Endometrial microvascular endothelial cells (primary cell): ENCODE results near the gene ZNHIT1. TPM values are rescaled to one million over a fixed set of nuclear protein-coding genes. Genes with fewer than 3 reads are reported as not detected.
"Not testable (repeated sequence)": the region's sequence is repeated elsewhere in the genome, so short reads cannot be mapped to it uniquely, and the experiment has no call there.

Source experiments
- in situ Hi-C: cut with HindIII; loops from 2 replicates; pipeline ENCODE4 v1.10.0; 2017; ENCODE audit warnings: low sequenced_read_pairs, low pct_unique_long_range_greater_than_20kb; ENCODE audit errors: inconsistent ontology term
- total RNA-seq: library from RNA; depleted of rRNA; stranded (reverse); fragments of >200 nt; gene quantifications from one replicate; pipeline ENCODE4 v1.2.3, GENCODE V29; 2015; ENCODE audit errors: inconsistent ontology term

The ZNHIT1 gene
- total RNA-seq, 1 donor from 2014 or later = 185 TPM

GRCh38 chr7:101185258-101185839 is 32.6 kb upstream of the ZNHIT1 start:
- in situ Hi-C loops = no loop called here

GRCh38 chr7:101186194-101186593 is 31.8 kb upstream of the ZNHIT1 start:
- in situ Hi-C loops = no loop called here

- in situ Hi-C loops = no loop called here
Measured at GRCh38 chr7:101186844-101187428, 31.0 kb upstream of the ZNHIT1 start.

GRCh38 chr7:101189109-101189508 is 28.9 kb upstream of the ZNHIT1 start:
- in situ Hi-C loops = no loop called here

- in situ Hi-C loops = no loop called here
Measured at GRCh38 chr7:101195884-101196283, 22.1 kb upstream of the ZNHIT1 start.

DNA sequence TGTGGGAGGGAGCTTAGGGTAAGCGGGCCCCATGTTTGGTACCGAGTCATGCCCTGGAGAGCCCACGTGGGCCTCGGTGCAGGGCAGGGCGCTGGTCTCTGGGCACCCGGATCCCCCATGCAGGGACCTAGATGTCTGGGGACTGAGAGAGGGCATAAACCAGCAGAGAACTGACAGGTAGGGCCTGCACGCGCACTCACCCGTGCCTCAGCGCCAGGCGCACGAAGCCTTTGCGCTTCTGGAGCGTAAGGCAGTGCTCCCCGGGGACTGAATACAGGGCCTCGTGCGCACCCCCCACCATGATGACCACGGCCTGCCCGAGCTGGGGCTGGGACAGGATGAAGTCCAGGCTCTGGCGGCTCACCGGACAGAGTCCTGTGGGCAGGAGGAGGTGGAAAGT is 20.0 kb upstream of the ZNHIT1 start:
- in situ Hi-C loops = no loop called here

DNA sequence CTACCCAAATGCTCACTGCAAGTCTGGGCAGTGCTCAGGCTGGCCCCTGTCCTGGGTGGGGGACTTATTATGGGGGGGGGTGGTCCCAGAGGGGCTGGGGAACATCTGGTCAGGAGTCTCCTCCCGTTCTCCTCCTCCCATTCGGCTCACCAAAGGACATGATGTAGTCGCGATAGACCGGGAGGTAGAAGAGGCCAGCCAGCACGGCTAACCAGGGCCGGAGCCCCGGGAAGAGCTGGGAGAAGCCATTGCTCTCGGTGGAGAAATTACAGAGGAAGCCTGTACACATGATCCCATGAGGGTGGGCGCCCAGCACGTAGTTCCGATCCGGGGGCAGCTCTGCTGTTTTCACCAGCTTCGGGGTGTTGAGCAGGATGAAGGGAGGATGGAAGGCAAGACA is 19.5 kb upstream of the ZNHIT1 start:
- in situ Hi-C loops = no loop called here

GRCh38 chr7:101199522-101199921 is 18.4 kb upstream of the ZNHIT1 start:
- in situ Hi-C loops = not testable (repeated sequence)

GRCh38 chr7:101200504-101200861 is 17.5 kb upstream of the ZNHIT1 start:
- in situ Hi-C loops = no loop called here

DNA sequence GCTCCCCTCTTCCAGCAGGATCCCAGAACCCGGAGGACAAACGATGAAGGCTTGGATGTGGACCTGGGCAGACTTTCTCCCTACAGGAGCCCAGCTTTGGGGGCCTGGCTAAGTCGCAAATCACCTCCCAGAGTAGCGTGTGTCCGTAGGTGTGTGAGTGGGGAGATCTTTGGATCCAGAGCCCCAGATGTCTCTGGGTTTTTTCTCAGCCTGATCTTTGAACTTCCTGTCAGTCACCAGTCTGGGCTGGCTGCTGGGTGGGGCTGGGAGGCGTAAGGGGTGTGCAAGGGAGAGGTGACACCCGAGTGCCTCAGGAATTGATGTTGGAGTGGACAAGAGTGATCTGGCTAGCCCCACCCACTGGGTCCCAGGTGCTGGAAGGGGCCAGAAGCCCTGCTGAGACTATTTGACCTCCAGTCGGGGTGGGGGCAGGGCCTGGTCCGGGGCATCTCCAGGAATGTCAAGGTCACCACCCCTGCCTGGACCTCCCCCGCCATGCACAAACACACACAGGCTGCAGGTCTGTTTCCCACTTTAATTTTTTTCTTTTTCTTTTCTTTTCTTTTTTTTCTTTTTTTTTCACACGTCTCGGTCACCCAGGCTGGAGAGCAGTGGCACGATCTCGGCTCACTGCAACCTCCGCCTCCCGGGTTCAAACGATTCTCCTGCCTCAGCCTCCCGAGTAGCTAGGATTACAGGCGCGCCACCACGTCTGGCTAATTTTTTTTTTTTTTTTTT is 16.9 kb upstream of the ZNHIT1 start, which contains the start of gene MOGAT3:
Gene MOGAT3, minus strand, starts transcription at position 175 of the 738 bp plus-strand sequence. CDS start 182 bp downstream, outside the sequence.
- in situ Hi-C loops = no loop called here

- in situ Hi-C loops = no loop called here
Measured at GRCh38 chr7:101201695-101202602, 16.0 kb upstream of the ZNHIT1 start.

DNA sequence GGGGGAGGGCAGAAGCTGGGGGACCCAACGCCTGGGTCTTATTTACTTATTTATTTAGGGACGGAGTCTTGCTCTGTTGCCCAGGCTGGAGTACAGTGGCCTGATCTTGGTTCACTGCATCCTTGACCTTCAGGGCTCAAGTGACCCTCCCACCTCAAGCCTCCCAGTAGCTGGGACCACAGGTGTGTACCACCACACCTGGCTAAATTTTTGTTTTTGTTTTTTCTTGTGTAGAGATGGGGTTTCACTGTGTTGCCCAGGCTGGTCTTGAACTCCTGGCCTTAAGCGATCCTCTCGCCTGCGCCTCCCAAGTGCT is 15.4 kb upstream of the ZNHIT1 start:
- in situ Hi-C loops = no loop called here

DNA sequence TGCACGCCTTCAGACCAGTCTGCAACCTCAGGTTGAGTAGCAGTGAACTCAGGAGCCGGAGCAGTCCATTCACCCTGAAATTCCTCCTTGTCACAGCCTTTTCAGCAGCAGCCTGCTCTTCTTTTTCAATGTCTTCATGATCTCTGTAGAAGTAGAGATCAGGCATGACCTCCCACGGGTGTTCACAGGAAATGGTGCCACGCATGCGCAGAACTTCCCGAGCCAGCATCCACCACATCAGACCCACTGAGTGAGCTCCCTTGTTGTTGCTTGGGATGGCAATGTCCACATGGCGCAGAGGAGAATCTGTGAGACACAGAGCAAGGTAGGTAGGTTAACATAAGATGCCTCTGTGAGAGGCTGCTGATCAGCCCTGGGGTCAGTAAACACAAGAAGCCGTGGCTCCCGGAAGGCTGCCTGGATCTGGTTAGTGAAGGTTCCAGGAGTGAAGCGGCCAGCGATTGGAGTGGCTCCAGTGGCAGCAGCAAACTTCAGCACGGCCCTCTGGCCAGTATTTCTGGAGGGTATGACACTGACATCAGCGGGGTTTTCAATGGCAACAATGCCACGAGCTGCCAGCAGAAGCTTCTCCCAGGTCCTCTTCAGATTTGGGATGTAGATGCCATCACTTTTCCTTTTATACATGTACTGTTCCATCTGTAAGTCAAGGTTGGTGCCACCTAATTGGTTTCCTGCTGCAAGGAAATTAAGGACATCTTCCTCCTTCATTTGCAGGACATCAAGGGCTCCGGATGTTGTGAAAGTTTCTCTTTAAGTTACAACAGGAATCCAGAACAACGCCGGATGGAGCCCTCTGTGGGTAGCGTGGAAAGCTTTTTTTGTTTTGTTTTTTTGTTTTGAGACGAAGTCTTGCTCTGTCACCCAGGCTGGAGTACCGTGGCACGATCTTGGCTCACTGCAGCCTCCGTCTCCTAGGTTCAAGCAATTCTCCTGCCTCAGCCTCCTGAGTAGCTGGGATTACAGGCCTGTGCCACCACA is 13.9 kb upstream of the ZNHIT1 start:
- in situ Hi-C loops = not testable (repeated sequence)

DNA sequence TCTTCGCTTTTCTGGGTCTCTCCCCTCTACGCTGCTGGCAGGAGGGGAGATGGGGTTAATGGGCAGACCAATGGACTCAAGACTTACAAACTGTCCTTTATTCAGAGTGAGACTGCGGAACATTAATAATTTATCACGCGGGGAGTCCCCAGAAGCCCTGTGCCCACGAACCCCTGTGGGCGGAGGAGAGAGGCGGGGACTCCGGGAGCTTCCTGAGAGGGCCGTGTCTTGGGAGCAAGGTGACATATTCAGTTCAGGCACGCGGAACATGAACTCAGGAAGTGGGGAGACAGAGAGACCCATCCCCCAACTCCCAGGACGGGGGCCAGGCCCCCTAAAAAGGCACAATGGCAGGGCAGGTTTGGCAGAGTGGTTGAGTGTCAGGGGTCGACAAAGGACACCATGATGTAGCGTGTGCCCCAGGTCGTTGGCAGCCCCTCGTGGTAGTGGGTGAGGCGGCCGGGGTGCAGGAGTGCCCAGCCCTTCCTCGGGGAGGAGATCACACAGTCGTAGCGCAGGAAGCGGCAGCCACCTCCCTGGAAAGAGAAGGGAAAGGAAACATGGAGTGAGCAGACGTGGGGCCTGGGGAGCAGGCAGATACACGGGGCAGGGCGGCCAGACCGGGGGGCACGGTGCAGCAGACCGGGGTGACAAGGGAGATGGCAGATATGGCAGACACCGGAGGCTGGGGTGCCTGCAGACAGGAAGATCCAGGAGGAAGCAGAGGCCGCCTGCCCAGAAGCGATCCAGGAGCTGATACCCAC is 11.9 kb upstream of the ZNHIT1 start:
- in situ Hi-C loops = no loop called here

GRCh38 chr7:101206665-101207042 is 11.3 kb upstream of the ZNHIT1 start:
- in situ Hi-C loops = no loop called here

- in situ Hi-C loops = no loop called here
Measured at GRCh38 chr7:101207459-101207858, 10.5 kb upstream of the ZNHIT1 start.

DNA sequence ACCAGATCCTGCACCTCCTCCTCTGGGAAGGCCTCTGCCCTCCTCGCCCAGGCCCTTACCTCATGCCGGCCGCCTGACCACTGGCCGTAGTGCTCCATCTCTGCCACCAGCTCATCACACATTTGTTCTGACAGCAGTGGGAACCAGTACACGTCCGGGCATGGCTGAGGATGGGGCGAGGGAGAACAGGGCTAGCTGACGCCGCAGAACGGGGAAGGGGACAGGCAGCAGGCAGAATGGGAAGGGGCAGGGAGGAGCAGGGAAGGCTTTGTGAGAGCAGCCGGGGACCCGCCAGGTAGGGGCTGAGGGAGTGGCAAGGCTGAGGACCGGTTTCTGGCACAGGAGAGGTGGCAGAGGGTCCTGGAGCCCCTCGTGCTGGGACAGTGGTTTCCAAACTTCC is 9.2 kb upstream of the ZNHIT1 start:
- in situ Hi-C loops = no loop called here

DNA sequence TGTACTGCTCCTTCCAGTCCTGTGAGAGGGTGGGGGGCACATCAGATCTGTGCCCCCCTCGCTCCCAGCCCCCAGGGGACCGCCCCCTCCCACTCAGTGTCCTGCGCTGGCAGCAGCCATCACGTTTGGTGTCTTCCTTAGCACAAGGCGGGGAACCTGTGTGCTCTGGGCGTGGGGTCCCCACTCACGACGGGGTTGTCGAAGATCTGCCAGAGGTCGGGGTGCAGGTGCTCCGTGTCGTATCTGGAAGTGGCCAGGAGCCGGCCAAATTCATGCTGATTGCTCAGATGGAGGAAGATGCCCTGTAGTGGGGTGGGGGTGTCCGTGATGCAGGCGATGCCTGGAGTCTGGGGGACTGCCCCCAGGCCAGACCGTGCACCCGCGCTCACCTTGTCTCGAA is 7.8 kb upstream of the ZNHIT1 start:
- in situ Hi-C loops = no loop called here
